Hepatocyte (in vitro differentiated cells): ENCODE data around the gene C1orf116. TPM values are rescaled to one million over a fixed set of nuclear protein-coding genes. Genes with fewer than 3 reads are reported as not detected.

Experiments
- DNase-seq: peaks from one replicate; pipeline ENCODE4 v3.0.0-alpha.2; 2016; ENCODE audit warnings: low spot score
- H2AFZ ChIP-seq: fragments of 200-600 bp; sonication (generic); 2 replicates; pipeline ENCODE4 v1.6.0; 2016; ENCODE audit warnings: antibody characterized with exemption, mild to moderate bottlenecking
- H3K27ac ChIP-seq: fragments of 200-600 bp; sonication (generic); 2 replicates; pipeline ENCODE4 v1.5.1; 2016; ENCODE audit warnings: mild to moderate bottlenecking
- H3K27me3 ChIP-seq: fragments of 200-600 bp; sonication (generic); 2 replicates; pipeline ENCODE4 v1.6.1; 2016
- H3K36me3 ChIP-seq: fragments of 200-600 bp; sonication (generic); replicated peaks from 2 replicates; pipeline ENCODE4 v1.5.1; 2016; ENCODE audit warnings: low read depth; ENCODE audit not compliant: insufficient read depth
- H3K4me1 ChIP-seq: fragments of 200-600 bp; sonication (generic); 2 replicates; pipeline ENCODE4 v1.5.1; 2016; ENCODE audit warnings: mild to moderate bottlenecking, moderate library complexity; ENCODE audit not compliant: insufficient read depth
- H3K4me2 ChIP-seq: fragments of 200-600 bp; sonication (generic); 2 replicates; pipeline ENCODE4 v1.6.0; 2016
- H3K4me3 ChIP-seq: fragments of 200-600 bp; sonication (generic); 2 replicates; pipeline ENCODE4 v1.5.1; 2016; ENCODE audit warnings: mild to moderate bottlenecking
- H3K79me2 ChIP-seq: fragments of 200-600 bp; sonication (generic); 2 replicates; pipeline ENCODE4 v1.6.0; 2017; ENCODE audit warnings: mild to moderate bottlenecking
- H3K9me2 ChIP-seq: fragments of 200-600 bp; sonication (generic); replicated peaks from 2 replicates; pipeline ENCODE4 v1.6.0; 2017; ENCODE audit warnings: mild to moderate bottlenecking; ENCODE audit not compliant: insufficient read depth
- H3K9me3 ChIP-seq: fragments of 200-600 bp; sonication (generic); 2 replicates; pipeline ENCODE4 v1.5.1; 2016; ENCODE audit warnings: low read depth, mild to moderate bottlenecking
- H4K20me1 ChIP-seq: fragments of 200-600 bp; sonication (generic); 2 replicates; pipeline ENCODE4 v1.6.0; 2016; ENCODE audit warnings: mild to moderate bottlenecking; ENCODE audit not compliant: insufficient read depth, poor library complexity, severe bottlenecking
- EZH2 ChIP-seq: fragments of 200-600 bp; sonication (generic); IDR thresholded peaks from 2 replicates; pipeline ENCODE4 v1.6.1; 2016; ENCODE audit warnings: antibody characterized with exemption, mild to moderate bottlenecking, borderline replicate concordance
- EZH2phosphoT487 ChIP-seq: fragments of 200-600 bp; sonication (generic); IDR thresholded peaks from one replicate; pipeline ENCODE4 v1.6.1; 2018; ENCODE audit warnings: antibody characterized with exemption, mild to moderate bottlenecking, low read depth, moderate library complexity; ENCODE audit not compliant: unreplicated experiment, severe bottlenecking
- WGBS: methylation state at CpG from one replicate; pipeline ENCODE4 v1.1.6; 2016; ENCODE audit warnings: low lambda C conversion rate; ENCODE audit errors: missing lambda C conversion rate; 5-methylcytosine and 5-hydroxymethylcytosine counted together
- polyA plus RNA-seq: library from polyadenylated mRNA; unstranded; fragments of >200 nt; fragmentation: Nextera tagmentation; extraction: Ambion mirVana; gene quantifications from 2 replicates; pipeline ENCODE4 v1.2.1, GENCODE V29; 2016
- total RNA-seq: library from RNA; depleted of rRNA; stranded (reverse); fragments of >200 nt; gene quantifications from 2 replicates; pipeline ENCODE4 v1.2.3, GENCODE V29; 2014
- TF ChIP-seq, protein P1 (sequence below): fragments of 200-600 bp; sonication (generic); IDR thresholded peaks from 2 replicates; pipeline ENCODE4 v1.5.1; 2016; ENCODE audit warnings: antibody characterized with exemption, mild to moderate bottlenecking; ENCODE audit not compliant: poor library complexity

C1orf116 gene
- total and polyA plus RNA-seq, 2 experiments from 2014 or later, result 15.7 to 18.3 TPM

DNA sequence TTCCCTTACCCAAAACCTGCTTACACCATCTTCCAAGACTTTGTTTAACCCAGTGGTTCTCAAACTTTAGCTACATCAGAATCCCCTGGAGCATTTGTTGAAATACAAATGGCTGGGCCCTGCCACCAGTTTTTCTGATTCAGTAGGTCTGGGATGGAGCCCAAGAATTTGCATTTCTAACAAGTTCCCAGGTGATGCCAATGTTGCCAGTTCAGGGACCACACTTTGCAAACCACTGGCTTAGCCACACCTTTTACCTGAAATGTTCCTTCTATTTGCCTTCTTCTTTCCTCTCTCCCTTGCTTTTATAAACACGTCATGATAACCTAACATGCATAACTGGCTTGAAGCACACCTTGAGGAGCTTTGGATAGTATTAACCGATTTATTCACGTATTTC, 46.2 kb downstream of the C1orf116 start:
- Histone ChIP-seq H3K27me3 (peaks cover 8% of the 10 kb centered on the region), H3K4me2 (no peak overlapping the region), H2AFZ (no peak overlapping the region), H4K20me1 (no peaks in the 10 kb centered on the region), H3K36me3 (no peaks in the 10 kb centered on the region), H3K4me1 (no peaks in the 10 kb centered on the region), H3K4me3 (no peak overlapping the region), H3K9me3 (no peaks in the 10 kb centered on the region), H3K27ac (no peak overlapping the region), H3K9me2 (no peaks in the 10 kb centered on the region), H3K79me2 (no peaks in the 10 kb centered on the region)
- 87% methylated on average over 3 of the region's 3 CpGs for WGBS
- TF ChIP-seq EZH2phosphoT487 (no peak), EZH2 (no peak)
- TF ChIP-seq, protein P1, sequence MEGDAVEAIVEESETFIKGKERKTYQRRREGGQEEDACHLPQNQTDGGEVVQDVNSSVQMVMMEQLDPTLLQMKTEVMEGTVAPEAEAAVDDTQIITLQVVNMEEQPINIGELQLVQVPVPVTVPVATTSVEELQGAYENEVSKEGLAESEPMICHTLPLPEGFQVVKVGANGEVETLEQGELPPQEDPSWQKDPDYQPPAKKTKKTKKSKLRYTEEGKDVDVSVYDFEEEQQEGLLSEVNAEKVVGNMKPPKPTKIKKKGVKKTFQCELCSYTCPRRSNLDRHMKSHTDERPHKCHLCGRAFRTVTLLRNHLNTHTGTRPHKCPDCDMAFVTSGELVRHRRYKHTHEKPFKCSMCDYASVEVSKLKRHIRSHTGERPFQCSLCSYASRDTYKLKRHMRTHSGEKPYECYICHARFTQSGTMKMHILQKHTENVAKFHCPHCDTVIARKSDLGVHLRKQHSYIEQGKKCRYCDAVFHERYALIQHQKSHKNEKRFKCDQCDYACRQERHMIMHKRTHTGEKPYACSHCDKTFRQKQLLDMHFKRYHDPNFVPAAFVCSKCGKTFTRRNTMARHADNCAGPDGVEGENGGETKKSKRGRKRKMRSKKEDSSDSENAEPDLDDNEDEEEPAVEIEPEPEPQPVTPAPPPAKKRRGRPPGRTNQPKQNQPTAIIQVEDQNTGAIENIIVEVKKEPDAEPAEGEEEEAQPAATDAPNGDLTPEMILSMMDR, result no peak
- no peak for DNase-seq

DNA sequence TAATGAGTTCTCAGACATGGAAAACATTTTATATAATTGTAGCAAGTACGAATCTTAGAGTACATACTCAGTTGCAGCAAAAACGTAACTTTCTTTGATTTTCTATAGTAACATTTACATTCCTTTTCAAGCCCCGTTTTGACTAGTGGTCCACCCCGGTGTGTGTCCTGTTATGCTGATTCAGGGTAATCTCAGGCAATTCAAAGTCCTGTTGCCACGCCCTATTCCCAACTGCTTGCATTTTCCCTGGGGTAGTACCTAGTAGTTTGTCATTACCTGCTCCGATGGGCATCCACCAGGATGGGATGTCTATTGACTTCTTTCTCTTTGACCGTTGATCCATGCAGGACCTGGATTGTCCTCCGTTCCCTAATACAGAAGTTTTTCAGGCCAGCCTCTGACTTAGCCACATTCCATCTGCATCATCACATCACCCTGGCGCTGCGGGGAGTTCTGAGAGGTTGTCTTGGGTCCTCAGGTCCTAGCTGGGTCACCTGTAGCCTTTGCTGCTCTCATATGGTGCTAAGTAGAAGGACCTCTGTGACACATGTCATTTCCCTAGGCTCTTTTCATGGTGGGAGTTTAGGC, 47.3 kb downstream of the C1orf116 start:
- Histone ChIP-seq H3K4me2 (no peak overlapping the region), H3K4me1 (no peaks in the 10 kb centered on the region), H3K27me3 (peaks cover 8% of the 10 kb centered on the region), H3K9me2 (no peaks in the 10 kb centered on the region), H3K36me3 (no peaks in the 10 kb centered on the region), H3K9me3 (no peaks in the 10 kb centered on the region), H3K27ac (no peak overlapping the region), H3K79me2 (no peaks in the 10 kb centered on the region), H2AFZ (no peak overlapping the region), H3K4me3 (no peak overlapping the region), H4K20me1 (no peaks in the 10 kb centered on the region)
- 60% methylated on average over 10 of the region's 10 CpGs for WGBS
- no peak for DNase-seq
- TF ChIP-seq, protein P1, result no peak
- TF ChIP-seq EZH2 (no peak), EZH2phosphoT487 (no peak)

DNA sequence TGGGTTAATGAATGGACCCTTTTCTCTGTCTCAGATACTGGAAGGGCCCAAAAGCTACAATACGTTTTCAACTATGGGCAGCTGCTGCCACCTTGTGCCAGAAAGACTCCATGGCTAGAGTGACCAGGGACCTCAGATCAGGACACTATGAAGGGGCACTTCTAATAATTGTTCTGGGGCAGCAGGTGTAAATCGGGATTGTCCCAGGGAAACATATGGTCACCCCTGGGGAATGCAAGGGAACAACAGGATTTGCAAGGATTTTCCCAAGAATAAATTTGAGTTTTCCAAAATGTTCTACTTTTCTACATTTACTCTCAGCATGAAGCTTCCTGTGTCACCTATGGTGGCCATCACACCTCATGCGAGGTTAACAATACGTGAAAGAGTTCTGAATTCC, 50.3 kb downstream of the C1orf116 start:
- Histone ChIP-seq H3K36me3 (no peaks in the 10 kb centered on the region), H3K4me2 (no peak overlapping the region), H3K27me3 (peaks cover 3% of the 10 kb centered on the region), H3K4me1 (no peaks in the 10 kb centered on the region), H2AFZ (no peak overlapping the region), H3K9me2 (no peaks in the 10 kb centered on the region), H3K4me3 (no peak overlapping the region), H3K79me2 (no peaks in the 10 kb centered on the region), H4K20me1 (no peaks in the 10 kb centered on the region), H3K27ac (no peak overlapping the region), H3K9me3 (no peaks in the 10 kb centered on the region)
- WGBS, result 27% methylated on average over 4 of the region's 4 CpGs
- TF ChIP-seq, protein P1, result peak; percentile 75
- TF ChIP-seq EZH2phosphoT487 (no peak), EZH2 (no peak)
- DNase-seq, result peak; percentile 69
